HEK293 (cell line): ENCODE data around the gene PLA2G4D.

Experiments used
- ZNF274 ChIP-seq, 2 experiments: fragments of 200-500 bp in 1 of 2; fragments of 450-650 bp in 1 of 2; sonication (Bioruptor generic) in 1 of 2; formaldehyde crosslinking in 1 of 2; IDR thresholded peaks; 2 replicates each; pipeline versions ENCODE4 v1.5.1 to v1.6.1; 2014 to 2016; ENCODE audit warnings: borderline replicate concordance in 1 of 2, inconsistent platforms in 1 of 2, low read length in 1 of 2, missing biosample characterization in 1 of 2, missing genetic modification characterization in 1 of 2
- ZNF510 ChIP-seq: fragments of 450-650 bp; formaldehyde crosslinking; IDR thresholded peaks from 2 replicates; pipeline ENCODE4 v1.5.1; 2018; ENCODE audit warnings: mild to moderate bottlenecking, missing genetic modification characterization, missing biosample characterization; ENCODE audit not compliant: insufficient replicate concordance
- ZNF623 ChIP-seq: fragments of 450-650 bp; formaldehyde crosslinking; IDR thresholded peaks from 2 replicates; pipeline ENCODE4 v1.5.1; 2016; ENCODE audit warnings: missing biosample characterization, missing genetic modification characterization
- TF ChIP-seq, protein P1 (sequence below): fragments of 450-650 bp; formaldehyde crosslinking; IDR thresholded peaks from 2 replicates; pipeline ENCODE4 v1.5.1; 2016; ENCODE audit warnings: missing biosample characterization, missing genetic modification characterization

DNA sequence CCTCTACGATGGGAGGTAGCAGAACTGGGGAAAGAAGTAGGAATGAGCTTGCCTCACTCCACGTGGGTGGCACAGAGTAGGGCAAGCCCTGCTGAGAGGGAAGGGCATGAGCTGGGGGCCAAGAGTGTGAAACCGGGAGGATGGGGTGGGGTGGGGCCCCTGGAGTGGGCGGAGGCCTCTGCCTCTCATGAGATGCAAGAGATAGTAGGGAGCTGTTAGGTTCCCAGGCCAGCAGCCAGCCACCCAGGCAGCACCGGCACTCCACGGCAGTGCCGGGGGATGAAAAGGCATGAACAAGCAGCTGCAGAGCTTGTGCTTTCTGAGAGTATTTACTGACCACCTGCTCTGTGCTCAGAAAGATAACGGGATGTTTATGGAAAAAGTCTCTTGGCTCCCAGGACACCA, 49.1 kb downstream of the PLA2G4D start:
- TF ChIP-seq ZNF623 (tag by site-specific recombination) (no peak), ZNF510 (no peak), ZNF274 (IDR thresholded peaks at IDR 0.05; ENCODE audit: low read length) (no peak), ZNF274 (tag by site-specific recombination; IDR thresholded peaks at IDR 0.05; ENCODE audit: borderline replicate concordance) (no peak)
- TF ChIP-seq, protein P1, sequence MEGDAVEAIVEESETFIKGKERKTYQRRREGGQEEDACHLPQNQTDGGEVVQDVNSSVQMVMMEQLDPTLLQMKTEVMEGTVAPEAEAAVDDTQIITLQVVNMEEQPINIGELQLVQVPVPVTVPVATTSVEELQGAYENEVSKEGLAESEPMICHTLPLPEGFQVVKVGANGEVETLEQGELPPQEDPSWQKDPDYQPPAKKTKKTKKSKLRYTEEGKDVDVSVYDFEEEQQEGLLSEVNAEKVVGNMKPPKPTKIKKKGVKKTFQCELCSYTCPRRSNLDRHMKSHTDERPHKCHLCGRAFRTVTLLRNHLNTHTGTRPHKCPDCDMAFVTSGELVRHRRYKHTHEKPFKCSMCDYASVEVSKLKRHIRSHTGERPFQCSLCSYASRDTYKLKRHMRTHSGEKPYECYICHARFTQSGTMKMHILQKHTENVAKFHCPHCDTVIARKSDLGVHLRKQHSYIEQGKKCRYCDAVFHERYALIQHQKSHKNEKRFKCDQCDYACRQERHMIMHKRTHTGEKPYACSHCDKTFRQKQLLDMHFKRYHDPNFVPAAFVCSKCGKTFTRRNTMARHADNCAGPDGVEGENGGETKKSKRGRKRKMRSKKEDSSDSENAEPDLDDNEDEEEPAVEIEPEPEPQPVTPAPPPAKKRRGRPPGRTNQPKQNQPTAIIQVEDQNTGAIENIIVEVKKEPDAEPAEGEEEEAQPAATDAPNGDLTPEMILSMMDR (tag by site-specific recombination), result no peak
